Epithelial cell of esophagus (primary cell): ENCODE measurements around the gene DIP2C.

Source experiments
- DNase-seq: peaks from one replicate; pipeline ENCODE4 v3.0.0; 2010; ENCODE audit warnings: low read depth
- H3K4me3 ChIP-seq: 2 replicates; pipeline ENCODE4 v1.5.1; 2011; ENCODE audit warnings: mild to moderate bottlenecking, low read length, control low read depth
- TF ChIP-seq, protein P1 (sequence below): IDR thresholded peaks from 2 replicates; pipeline ENCODE4 v1.5.1; 2011; ENCODE audit warnings: low read depth, mild to moderate bottlenecking, low read length, control low read depth, inconsistent platforms; ENCODE audit not compliant: insufficient read depth; ENCODE audit errors: missing control alignments

Gene DIP2C

DNA sequence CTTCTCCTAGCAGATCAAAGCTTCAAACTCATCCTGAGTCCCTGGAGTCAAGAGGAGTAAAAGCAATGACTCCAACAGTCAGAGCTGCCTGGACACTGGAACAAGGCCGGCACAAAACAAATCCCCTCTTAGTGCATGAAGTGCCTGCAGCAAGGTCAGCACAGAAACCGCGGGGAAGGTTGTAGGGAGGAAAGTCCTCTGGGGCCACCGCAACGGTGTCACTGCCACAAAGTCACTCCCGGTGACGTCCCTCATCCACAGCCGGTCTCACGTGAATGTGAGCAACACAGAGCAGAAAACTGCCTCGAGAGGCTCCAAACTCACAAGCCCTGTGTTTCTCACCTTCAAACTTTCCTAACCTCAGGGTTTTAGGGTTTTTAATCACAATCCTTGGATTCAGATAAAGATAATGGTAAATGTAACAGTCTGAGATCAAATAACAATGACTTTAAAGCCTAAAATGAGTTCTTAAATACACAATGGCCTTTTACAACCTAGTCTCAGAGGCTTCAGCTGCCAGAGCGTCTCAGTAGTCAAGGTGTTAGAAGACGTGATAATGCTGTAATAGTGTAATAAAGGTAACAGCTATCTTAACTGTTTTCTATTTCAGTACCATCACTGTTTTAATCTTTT is 279.9 kb downstream of the DIP2C start:
- TF ChIP-seq, protein P1, sequence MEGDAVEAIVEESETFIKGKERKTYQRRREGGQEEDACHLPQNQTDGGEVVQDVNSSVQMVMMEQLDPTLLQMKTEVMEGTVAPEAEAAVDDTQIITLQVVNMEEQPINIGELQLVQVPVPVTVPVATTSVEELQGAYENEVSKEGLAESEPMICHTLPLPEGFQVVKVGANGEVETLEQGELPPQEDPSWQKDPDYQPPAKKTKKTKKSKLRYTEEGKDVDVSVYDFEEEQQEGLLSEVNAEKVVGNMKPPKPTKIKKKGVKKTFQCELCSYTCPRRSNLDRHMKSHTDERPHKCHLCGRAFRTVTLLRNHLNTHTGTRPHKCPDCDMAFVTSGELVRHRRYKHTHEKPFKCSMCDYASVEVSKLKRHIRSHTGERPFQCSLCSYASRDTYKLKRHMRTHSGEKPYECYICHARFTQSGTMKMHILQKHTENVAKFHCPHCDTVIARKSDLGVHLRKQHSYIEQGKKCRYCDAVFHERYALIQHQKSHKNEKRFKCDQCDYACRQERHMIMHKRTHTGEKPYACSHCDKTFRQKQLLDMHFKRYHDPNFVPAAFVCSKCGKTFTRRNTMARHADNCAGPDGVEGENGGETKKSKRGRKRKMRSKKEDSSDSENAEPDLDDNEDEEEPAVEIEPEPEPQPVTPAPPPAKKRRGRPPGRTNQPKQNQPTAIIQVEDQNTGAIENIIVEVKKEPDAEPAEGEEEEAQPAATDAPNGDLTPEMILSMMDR = no peak
- no peak overlapping the region for H3K4me3 ChIP-seq
- no peak for DNase-seq

DNA sequence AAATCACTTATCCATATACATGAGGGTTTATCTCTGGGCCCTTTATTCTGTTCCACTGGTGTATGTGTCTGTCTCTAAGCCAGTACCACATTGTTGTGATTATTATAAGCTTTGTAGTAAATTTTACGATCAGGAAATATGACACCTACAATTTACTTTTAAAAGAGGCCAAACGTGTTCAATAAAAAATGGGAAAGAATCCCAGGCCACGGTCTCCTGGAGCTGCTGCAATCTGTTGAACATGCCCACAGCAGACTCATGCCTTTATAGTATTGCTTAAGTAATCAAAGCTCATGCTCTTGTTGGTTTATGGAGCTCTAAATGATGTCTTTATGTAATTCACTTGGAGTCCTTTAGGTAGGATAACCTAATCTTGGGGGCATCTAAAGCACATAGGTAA is 281.2 kb downstream of the DIP2C start:
- H3K4me3 ChIP-seq = no peak overlapping the region
- no peak for DNase-seq
- TF ChIP-seq, protein P1 = no peak

DNA sequence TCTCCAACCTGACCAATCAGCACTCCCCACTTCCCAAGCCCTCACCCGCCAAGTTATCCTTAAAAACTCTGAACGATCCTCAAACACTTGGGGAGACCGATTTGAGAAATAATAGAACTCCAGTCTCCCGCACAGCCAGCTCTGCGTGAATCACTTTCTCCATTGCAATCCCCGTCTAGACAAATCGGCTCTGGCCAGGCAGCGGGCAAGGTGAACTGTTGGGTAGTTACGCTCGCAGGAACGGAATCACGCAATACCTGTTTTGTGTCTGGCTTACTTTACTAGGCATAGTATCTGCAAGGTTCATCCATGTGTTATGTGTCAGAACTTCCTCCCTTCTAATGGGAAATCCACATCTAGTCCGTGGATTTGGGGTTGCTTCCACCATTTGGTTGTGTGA is 282.5 kb downstream of the DIP2C start:
- DNase-seq = no peak
- TF ChIP-seq, protein P1 = no peak
- H3K4me3 ChIP-seq = no peak overlapping the region

DNA sequence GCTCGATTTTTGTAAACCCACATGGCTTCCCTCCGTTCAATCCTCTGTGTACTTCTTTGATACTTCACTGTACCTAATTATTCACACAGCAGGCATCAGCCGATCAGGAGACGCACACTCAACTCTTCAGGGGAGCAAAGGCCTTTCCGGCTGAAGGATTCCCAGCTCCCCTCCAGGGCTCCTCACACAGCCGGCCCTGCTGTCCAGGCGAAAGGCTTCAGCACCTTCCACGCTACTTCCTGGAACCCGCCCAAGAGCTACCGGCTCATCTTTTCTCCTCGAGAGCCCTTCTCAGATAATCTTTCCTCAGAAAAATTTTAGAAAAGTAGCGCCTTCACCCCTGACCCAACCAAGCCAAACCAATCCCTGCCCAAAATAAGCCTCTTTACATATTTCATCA is 283.8 kb downstream of the DIP2C start:
- TF ChIP-seq, protein P1 = no peak
- no peak for DNase-seq
- H3K4me3 ChIP-seq = no peak overlapping the region

DNA sequence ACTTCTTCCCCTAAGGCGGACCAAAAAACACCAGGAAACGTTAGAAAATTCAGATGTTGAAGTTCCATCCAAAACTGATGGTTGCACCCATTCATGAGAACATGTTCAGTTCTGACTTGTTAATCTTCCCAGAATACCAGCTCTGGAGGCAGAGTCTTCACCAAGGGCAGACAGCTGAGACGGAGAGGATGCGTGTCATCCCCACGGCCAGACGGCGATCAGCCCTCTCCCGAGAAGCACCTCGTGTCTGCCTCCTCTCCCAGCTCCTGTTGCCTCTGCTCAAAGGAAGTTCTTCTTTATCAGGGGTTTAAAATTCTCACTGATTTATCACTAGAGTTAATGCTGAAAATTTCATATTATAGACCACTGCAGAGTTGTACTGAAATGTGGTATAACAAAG is 284.5 kb downstream of the DIP2C start:
- no peak overlapping the region for H3K4me3 ChIP-seq
- no peak for DNase-seq
- TF ChIP-seq, protein P1 = no peak

DNA sequence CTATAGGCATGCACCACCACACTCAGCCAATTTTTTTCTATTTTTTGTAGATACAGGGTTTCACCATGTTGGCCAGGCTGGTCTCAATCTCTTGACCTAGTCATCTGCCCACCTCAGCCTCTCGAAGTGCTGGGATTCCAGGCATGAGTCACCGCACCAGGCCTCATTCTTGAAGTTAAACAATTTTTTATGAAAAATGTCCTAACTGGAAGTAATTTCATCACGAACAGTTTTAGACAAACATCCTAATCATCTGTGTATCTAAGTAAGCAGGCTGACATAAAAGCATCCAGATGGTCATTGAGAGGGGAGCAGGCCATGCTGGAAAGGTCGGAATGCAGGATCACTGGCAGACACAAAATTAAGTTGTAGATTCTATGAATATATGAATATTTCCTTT is 285.1 kb downstream of the DIP2C start:
- DNase-seq = no peak
- TF ChIP-seq, protein P1 = no peak

DNA sequence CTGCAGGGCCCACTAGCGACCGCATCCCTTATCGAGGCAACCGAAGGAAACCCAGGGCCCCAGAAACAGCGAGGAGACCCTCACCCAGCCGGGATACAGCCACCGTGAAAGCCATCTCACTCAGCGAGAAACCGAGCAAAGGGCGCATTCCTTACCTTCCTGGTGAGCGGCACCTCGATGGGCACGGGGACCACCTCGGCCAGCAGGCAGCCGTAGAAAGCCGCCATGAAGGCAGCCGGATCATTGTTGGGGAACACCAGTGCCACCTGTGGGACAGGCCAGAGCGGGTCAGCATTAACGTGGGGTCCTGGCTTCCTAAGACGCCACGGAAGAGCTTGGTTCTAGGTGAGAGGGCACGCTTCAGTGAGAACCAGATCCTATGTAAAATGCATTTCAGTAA is 290.5 kb downstream of the DIP2C start:
- TF ChIP-seq, protein P1 = no peak
- no peak overlapping the region for H3K4me3 ChIP-seq
- DNase-seq = no peak

More for the DNA sequence above, 285.1 kb downstream of the DIP2C start:
- H3K4me3 ChIP-seq = no peak overlapping the region
